Activated naive CD4-positive, alpha-beta T cell treated with anti-CD3 and anti-CD28 coated beads, Interleukin-2, amount 10 ng/mL, durations not matched to agents 7 days and 5 days (primary cell): ENCODE measurements around the gene NAV2.

Experiments
- CTCF ChIA-PET: fragments of 350-600 bp; sonication (Branson Sonifier 250); formaldehyde crosslinking; loops from one replicate; lab custom pipeline; 2021; ENCODE audit warnings: antibody characterized with exemption; lab: Charles Lee
- DNase-seq: peaks from one replicate; pipeline ENCODE4 v3.0.0-alpha.2; 2020
- H3K27ac Mint-ChIP-seq: one replicate; pipeline ENCODE4 v1.8.0; 2021; ENCODE audit warnings: mild to moderate bottlenecking, moderate library complexity, mixed read lengths
- H3K27me3 Mint-ChIP-seq: one replicate; pipeline ENCODE4 v1.8.0; 2021; ENCODE audit warnings: mild to moderate bottlenecking, mixed read lengths
- H3K36me3 Mint-ChIP-seq: one replicate; pipeline ENCODE4 v1.8.0; 2021; ENCODE audit warnings: mixed read lengths
- H3K4me1 Mint-ChIP-seq: one replicate; pipeline ENCODE4 v1.8.0; 2021; ENCODE audit warnings: mixed read lengths
- H3K4me3 Mint-ChIP-seq: one replicate; pipeline ENCODE4 v1.8.0; 2021; ENCODE audit warnings: mild to moderate bottlenecking, moderate library complexity, mixed read lengths
- H3K9me3 Mint-ChIP-seq: one replicate; pipeline ENCODE4 v1.8.0; 2021; ENCODE audit warnings: mixed read lengths

Gene NAV2

DNA sequence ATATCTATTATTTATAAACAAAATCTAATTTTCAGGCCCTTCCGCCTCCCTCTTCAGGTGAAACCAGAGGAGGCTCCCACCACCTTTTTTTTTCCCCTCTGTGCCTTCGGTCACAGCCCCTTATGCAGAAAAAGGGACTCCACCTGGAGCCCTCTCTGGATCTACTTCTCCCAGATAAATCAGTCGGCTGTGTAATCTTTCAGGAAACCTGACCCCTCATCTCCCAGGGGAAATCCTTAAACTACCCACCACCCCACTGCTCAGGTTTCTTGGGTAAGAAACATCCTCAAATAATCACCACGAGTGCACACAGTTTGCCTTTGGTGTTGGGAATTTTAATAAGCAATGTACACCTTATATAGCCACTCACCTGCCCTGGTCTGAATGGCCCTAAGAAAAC lies 104.2 kb downstream of the NAV2 start:
- CTCF ChIA-PET = no interaction called here
- no peak overlapping the region for H3K27ac Mint-ChIP-seq
- no peaks in the 10 kb centered on the region for H3K4me1 Mint-ChIP-seq
- DNase-seq = no peak
- no peak overlapping the region for H3K4me3 Mint-ChIP-seq
- H3K36me3 Mint-ChIP-seq = no peaks in the 10 kb centered on the region
- no peaks in the 10 kb centered on the region for H3K27me3 Mint-ChIP-seq
- H3K9me3 Mint-ChIP-seq = no peaks in the 10 kb centered on the region

DNA sequence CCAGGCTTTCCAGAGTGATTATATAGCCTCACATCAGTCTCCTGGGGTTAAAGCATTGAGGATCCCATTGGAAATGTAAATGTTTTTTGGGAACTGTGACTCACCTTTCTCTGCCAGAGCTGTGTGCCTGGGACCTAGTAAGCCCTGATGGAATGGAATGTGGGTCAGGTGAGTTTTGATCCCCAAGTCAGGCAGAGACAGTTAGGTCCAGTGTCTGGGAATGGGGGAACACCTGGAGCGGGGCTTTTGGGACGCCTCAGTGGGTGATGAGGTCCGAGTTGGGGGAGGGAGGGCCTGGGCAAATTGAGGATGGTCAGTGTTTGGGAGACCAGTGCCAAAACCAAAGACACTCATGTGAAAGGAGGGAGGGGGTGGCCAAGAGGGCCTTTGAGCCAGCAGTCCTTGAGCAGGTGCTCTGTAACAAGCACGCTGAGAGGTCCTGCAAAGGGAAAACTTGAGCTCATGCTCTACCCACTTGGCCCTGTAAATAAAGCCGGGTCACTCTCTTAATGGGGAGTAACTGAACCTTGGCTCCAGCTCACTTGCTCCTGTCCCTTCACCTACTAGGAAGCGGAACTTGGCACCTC lies 104.7 kb downstream of the NAV2 start:
- peaks cover under 1% of the 10 kb centered on the region for H3K27me3 Mint-ChIP-seq
- no peaks in the 10 kb centered on the region for H3K4me1 Mint-ChIP-seq
- H3K9me3 Mint-ChIP-seq = no peaks in the 10 kb centered on the region
- H3K27ac Mint-ChIP-seq = no peak overlapping the region
- CTCF ChIA-PET = no interaction called here
- DNase-seq = no peak
- H3K4me3 Mint-ChIP-seq = no peak overlapping the region
- H3K36me3 Mint-ChIP-seq = no peaks in the 10 kb centered on the region

DNA sequence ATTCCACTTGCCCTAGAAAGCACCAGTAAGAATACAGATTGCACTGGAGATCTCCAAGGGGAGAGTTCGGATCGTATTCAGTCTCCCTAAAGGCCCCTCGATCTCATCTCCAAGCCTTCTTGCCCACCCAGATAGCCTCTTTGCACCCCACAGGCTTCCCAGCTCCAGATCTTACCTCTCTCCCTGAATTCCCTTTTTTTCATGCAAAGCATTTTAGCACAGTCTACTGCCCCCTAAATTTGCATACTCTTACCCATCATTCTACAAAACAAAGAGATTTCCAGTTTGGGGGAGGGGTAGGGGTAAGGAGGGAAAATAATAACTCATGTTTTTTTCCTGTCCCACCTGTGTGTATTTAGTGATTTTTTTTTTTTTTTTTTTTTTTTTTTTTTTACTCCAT lies 105.2 kb downstream of the NAV2 start:
- CTCF ChIA-PET = no interaction called here
- peaks cover 4% of the 10 kb centered on the region for H3K27me3 Mint-ChIP-seq
- no peak overlapping the region for H3K27ac Mint-ChIP-seq
- H3K36me3 Mint-ChIP-seq = no peaks in the 10 kb centered on the region
- no peak for DNase-seq
- no peaks in the 10 kb centered on the region for H3K4me1 Mint-ChIP-seq
- no peaks in the 10 kb centered on the region for H3K9me3 Mint-ChIP-seq
- H3K4me3 Mint-ChIP-seq = no peak overlapping the region

DNA sequence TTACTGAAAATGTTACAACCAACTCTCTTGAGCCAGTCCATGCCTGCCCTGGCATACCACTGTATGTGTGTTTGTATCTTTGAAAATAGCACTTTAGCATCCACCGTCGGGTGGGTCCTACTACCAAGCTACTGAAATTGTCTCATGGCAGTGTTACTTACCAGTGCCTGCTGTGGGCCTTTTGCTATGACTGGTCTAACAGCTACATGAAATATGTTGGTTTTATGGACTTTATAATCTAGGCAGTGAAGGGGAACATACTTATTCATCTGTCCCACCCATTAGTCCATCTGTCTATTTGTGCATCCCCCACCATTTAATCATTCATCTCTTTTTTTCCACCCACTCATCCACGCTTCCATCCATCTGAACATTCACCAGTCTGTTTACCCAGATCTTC lies 106.0 kb downstream of the NAV2 start:
- DNase-seq = no peak
- Mint-ChIP-seq H3K4me1 (no peaks in the 10 kb centered on the region), H3K36me3 (no peaks in the 10 kb centered on the region), H3K27me3 (peaks cover 4% of the 10 kb centered on the region), H3K27ac (no peak overlapping the region), H3K4me3 (no peak overlapping the region), H3K9me3 (no peaks in the 10 kb centered on the region)
- CTCF ChIA-PET = no interaction called here

DNA sequence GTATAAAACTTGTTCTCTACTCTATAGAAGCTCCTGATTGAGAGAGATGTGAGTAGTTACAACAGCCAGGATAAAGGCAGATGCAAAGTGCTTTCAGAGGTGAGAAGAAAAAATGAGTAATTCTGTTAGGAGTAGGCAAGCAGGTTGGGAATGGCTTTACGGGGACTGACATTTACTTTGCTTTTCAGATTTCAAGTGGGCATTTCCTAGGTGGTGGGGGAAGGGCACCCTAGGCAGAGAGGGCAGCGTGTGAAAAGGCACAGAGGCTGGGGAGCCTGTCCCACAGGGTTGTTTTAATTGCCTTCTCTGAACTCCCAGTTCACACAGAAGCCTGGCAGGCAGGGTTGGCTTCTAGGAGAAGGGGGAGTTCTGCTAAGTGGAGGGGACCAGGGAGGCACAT lies 106.5 kb downstream of the NAV2 start:
- CTCF ChIA-PET = no interaction called here
- DNase-seq = no peak
- Mint-ChIP-seq H3K4me1 (no peaks in the 10 kb centered on the region), H3K4me3 (no peak overlapping the region), H3K27ac (no peak overlapping the region), H3K27me3 (peaks cover 4% of the 10 kb centered on the region), H3K36me3 (no peaks in the 10 kb centered on the region), H3K9me3 (no peaks in the 10 kb centered on the region)

DNA sequence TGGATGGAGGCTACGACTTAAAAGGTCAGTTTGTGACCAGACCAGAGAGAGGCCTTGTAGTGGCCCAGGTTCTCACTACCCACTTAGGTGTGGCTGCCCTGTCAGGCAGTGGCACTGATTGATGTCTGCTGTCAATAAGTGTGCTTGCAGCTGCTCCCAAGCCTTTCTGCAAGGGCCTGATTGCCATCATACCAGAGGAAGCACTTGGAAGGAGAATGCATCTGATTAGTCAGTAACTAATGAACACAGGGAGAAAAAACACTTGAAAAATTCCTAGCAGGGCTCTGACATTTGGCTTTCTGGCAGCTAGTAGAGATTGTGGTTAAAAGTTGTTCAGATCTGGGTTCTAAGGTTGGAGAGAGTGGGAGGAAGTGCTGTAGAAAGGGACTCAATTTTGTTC lies 107.5 kb downstream of the NAV2 start:
- Mint-ChIP-seq H3K36me3 (no peaks in the 10 kb centered on the region), H3K4me3 (no peak overlapping the region), H3K27ac (no peak overlapping the region), H3K27me3 (peaks cover 4% of the 10 kb centered on the region), H3K9me3 (no peaks in the 10 kb centered on the region), H3K4me1 (no peaks in the 10 kb centered on the region)
- CTCF ChIA-PET = no interaction called here
- DNase-seq = no peak

DNA sequence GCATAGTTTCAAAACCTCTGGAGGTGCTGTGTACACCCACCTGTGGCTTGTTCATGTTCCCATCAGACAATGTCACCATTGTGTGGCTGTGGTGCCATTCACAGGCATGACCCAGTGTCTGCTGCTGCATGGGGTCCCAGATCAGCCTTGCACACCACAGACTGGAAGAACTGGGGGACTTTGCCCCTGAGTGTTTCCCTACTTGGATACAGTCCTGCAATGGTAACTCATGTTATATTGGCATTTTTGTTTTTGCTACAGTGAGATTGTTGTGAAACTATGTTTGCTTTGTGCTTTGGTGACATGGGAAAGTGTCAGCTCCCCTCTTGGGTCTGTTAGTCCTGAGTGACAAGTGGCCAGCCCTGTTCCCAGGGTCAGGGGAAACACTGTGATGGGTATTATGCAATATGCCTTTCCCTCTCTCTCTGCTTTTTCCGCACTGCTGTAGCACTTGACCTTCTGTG lies 108.8 kb downstream of the NAV2 start:
- CTCF ChIA-PET = no interaction called here
- peaks cover 4% of the 10 kb centered on the region for H3K27me3 Mint-ChIP-seq
- DNase-seq = no peak
- no peaks in the 10 kb centered on the region for H3K36me3 Mint-ChIP-seq
- no peaks in the 10 kb centered on the region for H3K4me1 Mint-ChIP-seq
- no peak overlapping the region for H3K4me3 Mint-ChIP-seq
- no peak overlapping the region for H3K27ac Mint-ChIP-seq
- no peaks in the 10 kb centered on the region for H3K9me3 Mint-ChIP-seq

DNA sequence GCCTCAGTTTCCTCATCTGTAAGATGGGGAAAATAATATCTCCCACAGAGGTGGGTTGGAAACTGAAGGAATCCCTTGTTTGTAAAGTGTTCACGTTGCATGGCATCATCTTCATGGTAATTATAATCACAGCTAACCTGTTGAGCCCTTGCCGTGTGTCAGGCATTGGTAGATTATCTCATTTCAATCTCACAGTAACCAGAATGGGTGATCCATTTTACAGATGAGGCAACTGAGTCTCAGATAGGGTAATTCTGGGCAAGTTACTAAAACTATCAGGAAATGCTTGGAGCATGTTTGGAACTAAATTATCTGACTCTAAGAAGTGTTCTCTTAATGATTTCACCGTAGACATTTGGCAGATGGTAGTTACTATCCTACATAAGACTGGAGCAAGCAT lies 109.4 kb downstream of the NAV2 start:
- H3K9me3 Mint-ChIP-seq = no peaks in the 10 kb centered on the region
- CTCF ChIA-PET = no interaction called here

DNA sequence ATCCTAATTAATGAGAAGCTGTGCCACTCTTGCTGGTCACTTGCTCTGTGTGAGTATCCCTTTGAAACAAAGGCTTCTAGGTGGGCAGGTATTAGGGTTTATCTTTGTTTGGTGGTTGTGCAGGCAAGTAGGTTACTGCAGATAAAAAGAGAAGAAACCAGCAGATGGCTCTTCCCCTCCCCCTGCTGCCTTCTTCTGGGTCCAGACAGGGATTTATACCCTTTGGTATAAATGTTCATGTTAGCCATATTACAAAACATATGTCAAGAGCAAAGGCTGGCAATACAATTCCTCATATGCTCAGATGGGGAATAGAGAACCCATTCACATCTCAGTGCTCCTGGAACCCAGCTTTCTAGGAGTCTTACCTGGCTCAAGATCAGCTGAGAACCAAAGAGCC lies 109.9 kb downstream of the NAV2 start:
- DNase-seq = no peak
- H3K36me3 Mint-ChIP-seq = no peaks in the 10 kb centered on the region
- no peak overlapping the region for H3K4me3 Mint-ChIP-seq
- CTCF ChIA-PET = no interaction called here
- no peaks in the 10 kb centered on the region for H3K9me3 Mint-ChIP-seq
- peaks cover 4% of the 10 kb centered on the region for H3K27me3 Mint-ChIP-seq
- no peaks in the 10 kb centered on the region for H3K4me1 Mint-ChIP-seq
- no peak overlapping the region for H3K27ac Mint-ChIP-seq

More for the DNA sequence above, 109.4 kb downstream of the NAV2 start:
- Mint-ChIP-seq H3K27ac (no peak overlapping the region), H3K4me3 (no peak overlapping the region), H3K4me1 (no peaks in the 10 kb centered on the region), H3K27me3 (peaks cover 4% of the 10 kb centered on the region), H3K36me3 (no peaks in the 10 kb centered on the region)
- no peak for DNase-seq

DNA sequence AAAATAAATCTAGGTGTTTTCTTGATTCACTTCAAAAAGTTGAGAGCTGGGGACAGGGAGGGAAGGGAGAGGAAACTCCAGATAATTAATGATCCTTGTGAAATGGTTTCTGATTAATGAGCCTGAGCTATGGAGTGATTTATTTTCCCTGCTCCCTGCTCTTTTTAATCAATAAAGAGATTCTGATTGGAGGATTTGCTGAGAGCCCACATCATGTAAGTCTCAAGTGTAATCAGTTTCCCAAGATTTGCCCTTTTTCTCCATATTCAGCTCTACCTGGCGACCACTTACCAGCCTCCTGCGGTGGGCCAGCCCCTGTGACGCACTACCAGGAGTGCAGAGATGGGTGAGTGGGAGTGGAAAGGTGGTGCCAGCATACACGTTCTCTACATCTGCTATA lies 114.0 kb downstream of the NAV2 start:
- H3K27me3 Mint-ChIP-seq = peaks cover 4% of the 10 kb centered on the region
- H3K9me3 Mint-ChIP-seq = no peaks in the 10 kb centered on the region

DNA sequence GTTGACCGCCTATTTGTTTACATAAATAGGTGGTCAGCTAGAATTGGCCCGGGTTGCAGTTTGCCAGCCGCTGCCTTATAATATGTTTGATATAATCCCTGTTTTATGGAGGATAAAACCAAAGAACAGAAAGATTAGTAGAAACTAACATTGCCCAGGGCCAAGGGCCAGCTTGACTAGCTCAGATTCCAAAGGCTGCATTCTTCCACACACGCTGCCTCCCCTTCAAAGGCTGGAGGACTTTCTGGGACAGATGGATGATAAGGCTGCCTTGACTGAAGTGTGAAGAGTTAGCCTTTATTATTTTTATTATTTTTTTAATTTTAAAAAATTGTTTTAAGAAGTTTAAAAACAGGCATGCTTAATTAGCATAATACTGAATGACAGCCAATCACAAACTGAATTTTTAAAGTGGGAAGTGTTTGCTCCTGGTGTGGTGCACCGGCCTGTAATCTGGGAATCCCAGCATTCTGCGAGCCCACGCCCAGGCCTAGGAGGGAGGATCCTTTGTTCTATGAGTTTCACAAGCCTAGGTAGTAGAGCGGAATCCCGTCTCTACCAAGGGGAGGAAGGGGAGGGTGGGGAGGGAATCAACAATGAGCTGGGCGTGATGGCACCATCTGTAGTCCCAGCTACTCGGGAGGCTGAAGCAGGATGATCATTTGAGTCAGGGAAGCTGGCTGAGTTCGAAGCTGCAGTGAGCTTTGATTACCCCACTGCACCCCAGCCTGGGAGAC lies 114.9 kb downstream of the NAV2 start:
- no peak for DNase-seq
- Mint-ChIP-seq H3K27me3 (peaks cover 2% of the 10 kb centered on the region), H3K36me3 (no peaks in the 10 kb centered on the region), H3K4me1 (no peaks in the 10 kb centered on the region), H3K9me3 (no peaks in the 10 kb centered on the region), H3K4me3 (no peak overlapping the region), H3K27ac (peak overlapping the region; percentile 43)
- CTCF ChIA-PET = no interaction called here

More for the DNA sequence above, 114.0 kb downstream of the NAV2 start:
- Mint-ChIP-seq H3K27ac (no peak overlapping the region), H3K4me1 (no peaks in the 10 kb centered on the region), H3K36me3 (no peaks in the 10 kb centered on the region), H3K4me3 (no peak overlapping the region)
- DNase-seq = no peak
- CTCF ChIA-PET = interaction anchor here (0.6 kb wide), 1 partner anchor 203 kb away, joined by 3 read pairs; no protein-coding TSS in a partner anchor

DNA sequence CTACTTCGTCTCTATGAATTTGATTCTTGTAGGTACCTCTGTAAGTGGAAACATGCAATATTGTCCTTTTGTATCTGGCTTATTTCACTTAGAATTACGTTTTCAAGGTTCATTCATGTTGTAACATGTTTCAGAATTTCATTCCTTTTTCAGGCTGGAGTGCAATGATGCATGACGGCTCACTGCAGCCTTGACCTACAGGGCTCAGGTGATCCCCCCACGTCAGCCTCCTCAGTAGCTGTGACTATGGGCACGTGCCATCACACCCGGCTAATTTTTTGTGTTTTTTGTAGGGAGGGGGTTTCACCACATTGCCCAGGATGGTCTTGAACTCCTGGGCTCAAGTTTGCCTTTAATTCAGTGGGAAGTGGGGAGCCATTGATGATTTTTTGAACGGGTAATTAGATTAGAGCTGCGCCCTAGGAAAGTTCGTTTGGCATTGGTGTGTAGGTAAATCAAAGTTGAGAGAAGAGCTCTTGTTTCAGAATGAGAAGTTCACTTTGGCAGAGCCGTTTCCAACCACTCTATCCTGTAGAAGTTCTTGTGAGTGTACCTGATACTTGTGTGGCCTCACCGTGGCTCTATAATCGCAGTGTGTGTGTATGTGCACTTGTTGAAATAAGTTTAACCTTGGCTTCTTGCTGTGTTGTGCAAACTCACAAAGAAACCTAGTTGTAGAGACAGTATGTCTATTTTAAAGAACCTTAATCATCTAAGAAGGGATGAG lies 115.9 kb downstream of the NAV2 start:
- H3K4me3 Mint-ChIP-seq = no peak overlapping the region
- H3K36me3 Mint-ChIP-seq = no peaks in the 10 kb centered on the region
- CTCF ChIA-PET = no interaction called here
- no peaks in the 10 kb centered on the region for H3K27me3 Mint-ChIP-seq
- DNase-seq = no peak
- no peaks in the 10 kb centered on the region for H3K9me3 Mint-ChIP-seq
- H3K4me1 Mint-ChIP-seq = no peaks in the 10 kb centered on the region
- H3K27ac Mint-ChIP-seq = peak overlapping the region; percentile 33

DNA sequence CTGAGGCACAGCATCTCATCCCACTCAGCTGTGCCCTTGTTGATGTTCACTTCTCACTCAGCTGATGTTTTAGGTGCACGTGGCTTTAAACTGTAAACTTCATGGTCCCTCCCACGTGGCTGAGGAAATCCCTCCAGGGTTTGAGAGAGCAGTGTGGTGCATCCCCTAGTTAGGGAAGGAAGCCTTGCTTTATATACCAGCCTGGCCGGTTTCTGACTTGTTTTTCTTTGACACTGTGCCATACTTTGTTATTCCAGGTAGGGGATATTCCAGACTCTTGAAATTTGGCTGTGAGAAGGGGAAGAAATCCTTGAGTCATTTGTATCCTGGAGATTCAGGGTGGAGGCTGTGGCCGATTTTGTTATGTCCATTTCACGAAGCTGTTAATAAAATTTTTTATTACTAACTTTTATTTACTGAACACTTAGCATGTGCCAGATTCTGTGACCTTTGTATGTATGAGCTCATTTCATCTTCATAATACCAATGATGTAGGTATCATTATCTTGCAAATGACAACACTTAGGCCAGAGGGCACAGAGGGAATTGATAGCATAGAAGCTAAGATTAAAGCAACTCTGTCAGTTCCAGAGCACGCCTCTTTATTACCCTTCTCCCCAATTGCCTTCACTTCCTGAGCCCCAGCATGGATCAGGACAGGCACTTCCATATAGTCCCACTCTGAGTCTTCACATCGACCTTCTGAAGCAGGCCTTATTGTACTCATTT lies 116.6 kb downstream of the NAV2 start:
- no peak for DNase-seq
- Mint-ChIP-seq H3K4me3 (no peak overlapping the region), H3K27me3 (no peaks in the 10 kb centered on the region), H3K36me3 (no peaks in the 10 kb centered on the region), H3K4me1 (no peaks in the 10 kb centered on the region), H3K27ac (no peak overlapping the region), H3K9me3 (no peaks in the 10 kb centered on the region)
- CTCF ChIA-PET = no interaction called here

DNA sequence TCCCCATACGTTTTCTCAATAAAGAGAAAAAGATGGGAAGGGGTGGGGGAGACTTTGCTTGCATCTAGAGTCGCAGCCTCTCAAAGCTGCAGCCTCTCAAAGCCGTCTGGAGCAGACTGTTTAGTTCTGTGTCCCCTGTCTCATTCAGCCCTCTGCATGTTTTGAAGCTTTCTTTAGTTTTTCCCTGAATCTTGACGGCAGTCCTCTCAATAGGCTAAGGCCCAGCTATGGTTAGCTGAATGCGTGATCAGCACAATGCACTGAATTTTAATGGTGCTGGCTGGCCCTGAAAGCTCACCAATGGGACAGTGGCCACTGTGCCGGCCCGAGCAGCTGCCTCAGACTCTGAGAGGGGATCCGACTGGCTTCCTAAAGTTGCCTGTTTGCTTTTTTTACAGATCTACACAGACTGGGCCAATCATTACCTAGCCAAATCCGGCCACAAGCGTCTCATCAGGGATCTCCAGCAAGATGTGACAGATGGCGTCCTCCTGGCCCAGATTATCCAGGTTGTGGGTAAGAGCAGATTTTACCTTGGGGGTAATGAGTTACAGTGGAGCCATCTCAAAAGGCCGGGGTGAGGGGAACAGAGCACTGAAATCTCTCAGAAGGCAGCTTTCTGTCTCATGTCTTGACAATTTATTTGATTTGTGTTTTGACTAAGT lies 119.6 kb downstream of the NAV2 start:
- H3K27me3 Mint-ChIP-seq = no peaks in the 10 kb centered on the region
- H3K36me3 Mint-ChIP-seq = no peaks in the 10 kb centered on the region
- no peak for DNase-seq
- no peaks in the 10 kb centered on the region for H3K9me3 Mint-ChIP-seq
- no peaks in the 10 kb centered on the region for H3K4me1 Mint-ChIP-seq
- no peak overlapping the region for H3K27ac Mint-ChIP-seq
- no peak overlapping the region for H3K4me3 Mint-ChIP-seq
- CTCF ChIA-PET = no interaction called here
